Measurements from ENCODE around the gene ADORA2A.

ADORA2A gene

GRCh38 chr22:24404561-24405275 is 22.7 kb upstream of the ADORA2A start:
- DNase-seq: no peak

GRCh38 chr22:24405631-24406321 is 21.6 kb upstream of the ADORA2A start:
- no peak for DNase-seq

- no peak for DNase-seq
These were observed 20.8 kb upstream of the ADORA2A start for GRCh38 chr22:24406322-24407277.

GRCh38 chr22:24407278-24407665 is 20.1 kb upstream of the ADORA2A start:
- no peak for DNase-seq

- DNase-seq: no peak
These were observed 19.5 kb upstream of the ADORA2A start for GRCh38 chr22:24407884-24408283.

- no peak for DNase-seq
These were observed 18.8 kb upstream of the ADORA2A start for GRCh38 chr22:24408630-24409029.

GRCh38 chr22:24409707-24410106 is 17.7 kb upstream of the ADORA2A start:
- DNase-seq: no peak

- DNase-seq: peak; percentile 46
These were observed 17.1 kb upstream of the ADORA2A start for GRCh38 chr22:24410110-24410856.

GRCh38 chr22:24411256-24412004 is 16.0 kb upstream of the ADORA2A start:
- DNase-seq: no peak

- DNase-seq: no peak
These were observed 15.1 kb upstream of the ADORA2A start for GRCh38 chr22:24412274-24412673.

GRCh38 chr22:24413271-24413670 is 14.1 kb upstream of the ADORA2A start:
- DNase-seq: no peak

GRCh38 chr22:24413736-24414385 is 13.5 kb upstream of the ADORA2A start:
- no peak for DNase-seq

GRCh38 chr22:24414523-24414922 is 12.9 kb upstream of the ADORA2A start:
- no peak for DNase-seq

- DNase-seq: no peak
These were observed 12.1 kb upstream of the ADORA2A start for GRCh38 chr22:24414984-24415945.

- DNase-seq: no peak
These were observed 11.3 kb upstream of the ADORA2A start for GRCh38 chr22:24416095-24416494.

- no peak for DNase-seq
These were observed 10.8 kb upstream of the ADORA2A start for GRCh38 chr22:24416611-24417010.

- DNase-seq: no peak
These were observed 10.2 kb upstream of the ADORA2A start for GRCh38 chr22:24417200-24417599.

GRCh38 chr22:24417901-24418641 is 9.3 kb upstream of the ADORA2A start:
- DNase-seq: peak; percentile 26

GRCh38 chr22:24418786-24419474 is 8.5 kb upstream of the ADORA2A start:
- no peak for DNase-seq
